Right lobe of liver (tissue), 6 donors: ENCODE measurements around the gene TMEM238. TPM values are rescaled to one million over a fixed set of nuclear protein-coding genes. Genes with fewer than 3 reads are reported as not detected.
"Not testable (repeated sequence)": the region's sequence is repeated elsewhere in the genome, so short reads cannot be mapped to it uniquely, and the experiment has no call there.

ENCODE experiments used
- ATAC-seq, 4 donors: fragments of 200-7000 bp; cut with Tn5 transposase; one replicate each; pipeline ENCODE4 v1.9.1; 2020; ENCODE audit warnings: mild to moderate bottlenecking in 4 of 4, moderate library complexity in 4 of 4
- DNase-seq, 3 donors: peaks; one replicate each; pipeline ENCODE4 v3.0.0-alpha.2; 2020
- H3K27ac ChIP-seq, 3 donors: fragments of 200-600 bp; one replicate each; pipeline ENCODE4 v1.8.0; 2022
- H3K27me3 ChIP-seq, 2 donors: fragments of 200-600 bp; one replicate each; pipeline ENCODE4 v1.8.0; 2022
- H3K36me3 ChIP-seq, 4 donors: fragments of 200-600 bp; sonication (generic) in 1 of 4; one replicate each; pipeline versions ENCODE4 v1.5.1 to v1.8.0; 2017 to 2022; ENCODE audit warnings: control low read depth in 1 of 4
- H3K4me1 ChIP-seq, 4 donors: fragments of 200-600 bp; sonication (generic) in 1 of 4; one replicate each; pipeline versions ENCODE4 v1.5.1 to v1.8.0; 2017 to 2022; ENCODE audit warnings: control low read depth in 1 of 4
- H3K4me3 ChIP-seq, 3 donors: fragments of 200-600 bp; one replicate each; pipeline ENCODE4 v1.8.0; 2022
- H3K9me3 ChIP-seq, 4 donors: fragments of 200-600 bp; sonication (generic) in 1 of 4; one replicate each; pipeline versions ENCODE4 v1.5.1 to v1.8.0; 2017 to 2022; ENCODE audit warnings: control low read depth in 1 of 4
- CTCF ChIP-seq, 4 donors: fragments of 200-600 bp in 3 of 4; fragments of 450-650 bp in 1 of 4; IDR thresholded peaks; one replicate each; pipeline versions ENCODE4 v1.5.1 to v1.8.0; 2016 to 2022; ENCODE audit warnings: antibody characterized with exemption in 4 of 4, mild to moderate bottlenecking in 2 of 4
- POLR2A ChIP-seq: fragments of 450-650 bp; IDR thresholded peaks from one replicate; pipeline ENCODE4 v1.6.1; 2017; ENCODE audit warnings: antibody characterized with exemption, mild to moderate bottlenecking
- WGBS: methylation state at CpG from one replicate; pipeline ENCODE4 v1.1.6; 2018; ENCODE audit warnings: low coverage, low lambda C conversion rate; ENCODE audit not compliant: insufficient coverage; ENCODE audit errors: missing lambda C conversion rate; 5-methylcytosine and 5-hydroxymethylcytosine counted together
- intact Hi-C, 2 donors: fragments of 100-400 bp; cut with DNase I; formaldehyde crosslinking; loops; one replicate each; pipeline versions ENCODE4 v1.11.2 to v1.14.1; 2022
- total RNA-seq, 6 experiments: library from RNA; depleted of rRNA in 2 of 6; stranded (reverse); fragments of >200 nt in 2 of 6; fragmentation: NEBNext Ultra II Directional in 3 of 6; extraction: Animal tissue kit (Norgen Biotek cat#: 25700) in 3 of 6; gene quantifications; one replicate each; pipeline versions ENCODE4 v1.1.0 to v1.2.4, GENCODE V29; 2016 to 2023
- donor health status: DM: no; HTN: yes; CAD: no.
- donor health status: DM: no; HTN: no; CAD: no.
- donor health status: DM: no; HTN: no; CAD: no.
- donor health status: DM: no; HTN: yes; CAD: no.
- donor health status: DM: no; HTN: yes; CAD: no.

TMEM238 gene
- total RNA-seq, 6 experiments from 2014 or later, result 10.8 to 19.7 (median 14.8) TPM

- TF ChIP-seq POLR2A (no peak), CTCF (IDR thresholded peaks at IDR 0.05) (no peak)
- ATAC-seq (no peak), DNase-seq (no peak)
- no peaks in the 10 kb centered on the region for H3K36me3 ChIP-seq
- H3K27me3 ChIP-seq, result no peaks in the 10 kb centered on the region
- intact Hi-C loops, result loop anchor here in 1 of 2 donors (10.0 kb wide), 1 partner anchor 281 kb away; the partner anchor contains the start of gene TNNT1
- H3K4me1 ChIP-seq, result no peaks in the 10 kb centered on the region
- H3K9me3 ChIP-seq, result no peaks in the 10 kb centered on the region
- H3K27ac ChIP-seq, result no peak overlapping the region
- WGBS, result 62% methylated on average over 2 of the region's 2 CpGs
- no peak overlapping the region for H3K4me3 ChIP-seq
Measured at GRCh38 chr19:55426042-55426441, 42.0 kb upstream of the TMEM238 start.

GRCh38 chr19:55424518-55424917, 40.4 kb upstream of the TMEM238 start:
- TF ChIP-seq POLR2A (no peak), CTCF (IDR thresholded peaks at IDR 0.05) (no peak)
- Histone ChIP-seq H3K9me3 (no peaks in the 10 kb centered on the region), H3K4me3 (no peak overlapping the region), H3K27me3 (no peaks in the 10 kb centered on the region), H3K4me1 (no peaks in the 10 kb centered on the region), H3K36me3 (no peaks in the 10 kb centered on the region), H3K27ac (no peak overlapping the region)
- ATAC-seq, result no peak
- WGBS, result 37% methylated on average over 2 of the region's 3 CpGs
- intact Hi-C loops, result loop anchor here in 1 of 2 donors (10.0 kb wide), 1 partner anchor 280 kb away; the partner anchor contains the start of gene TNNT1
- DNase-seq, result no peak

GRCh38 chr19:55423225-55424005, 39.3 kb upstream of the TMEM238 start:
- no peak for TF ChIP-seq POLR2A
- TF ChIP-seq CTCF (IDR thresholded peaks at IDR 0.05), result no peak
- no peaks in the 10 kb centered on the region for H3K9me3 ChIP-seq
- no peaks in the 10 kb centered on the region for H3K4me1 ChIP-seq
- intact Hi-C loops, result loop anchor here in 1 of 2 donors (10.0 kb wide), 1 partner anchor 279 kb away; the partner anchor contains the start of gene TNNT1
- no peak overlapping the region for H3K4me3 ChIP-seq
- no peak overlapping the region for H3K27ac ChIP-seq
- no peaks in the 10 kb centered on the region for H3K36me3 ChIP-seq
- DNase-seq (no peak), ATAC-seq (no peak)
- WGBS, result 67% methylated on average over 11 of the region's 13 CpGs
- no peaks in the 10 kb centered on the region for H3K27me3 ChIP-seq

- intact Hi-C loops, result loop anchor here in 1 of 2 donors (10.0 kb wide), 1 partner anchor 276 kb away; the partner anchor contains the start of gene TNNT1
- H3K27me3 ChIP-seq, ATAC-seq, H3K4me3 ChIP-seq, H3K9me3 ChIP-seq, DNase-seq, H3K4me1 ChIP-seq, H3K27ac ChIP-seq, H3K36me3 ChIP-seq: not testable (repeated sequence)
- 33% methylated on average over 3 of the region's 4 CpGs for WGBS
Measured at GRCh38 chr19:55421281-55421680, 37.2 kb upstream of the TMEM238 start.

GRCh38 chr19:55419624-55420236, 35.6 kb upstream of the TMEM238 start:
- H3K27ac ChIP-seq, result no peak overlapping the region
- intact Hi-C loops, result loop anchor here (10.0 kb wide), 2 partner anchors 125 to 275 kb away; partner anchors contain the start of gene TNNT1 (in 2 of the 2)
- TF ChIP-seq CTCF (IDR thresholded peaks at IDR 0.05) (no peak), POLR2A (no peak)

More at GRCh38 chr19:55419624-55420236, 35.6 kb upstream of the TMEM238 start:
- DNase-seq, result no peak
- WGBS, result 56% methylated on average over 1 of the region's 5 CpGs
- Histone ChIP-seq H3K27me3 (no peaks in the 10 kb centered on the region), H3K36me3 (no peaks in the 10 kb centered on the region), H3K9me3 (no peaks in the 10 kb centered on the region), H3K4me1 (no peaks in the 10 kb centered on the region), H3K4me3 (no peak overlapping the region)
- ATAC-seq, result peak in 1 of 4 donors; percentile 29
